K562 (cell line): ENCODE data around the gene EMP2. TPM values are rescaled to one million over a fixed set of nuclear protein-coding genes. Genes with fewer than 3 reads are reported as not detected.

Experiments
- CTBP1 ChIP-seq: fragments of 450-650 bp; IDR thresholded peaks from 2 replicates; pipeline ENCODE4 v1.6.1; 2016; ENCODE audit warnings: borderline replicate concordance
- ELF4 ChIP-seq: fragments of 450-650 bp; formaldehyde crosslinking; IDR thresholded peaks from 2 replicates; pipeline ENCODE4 v1.4.0; 2022; ENCODE audit warnings: missing genetic modification characterization
- HDAC3 ChIP-seq: fragments of 450-650 bp; IDR thresholded peaks from 2 replicates; pipeline ENCODE4 v1.6.1; 2018; ENCODE audit warnings: borderline replicate concordance, mild to moderate bottlenecking, moderate library complexity; ENCODE audit not compliant: partially characterized antibody
- HMGN3 ChIP-seq: IDR thresholded peaks from 2 replicates; pipeline ENCODE4 v1.6.1; 2011; ENCODE audit warnings: borderline replicate concordance, low read depth, mild to moderate bottlenecking, mixed read lengths, low read length; ENCODE audit not compliant: insufficient read length; ENCODE audit errors: extremely low read depth
- KLF1 ChIP-seq: fragments of 450-650 bp; IDR thresholded peaks from 2 replicates; pipeline ENCODE4 v1.6.1; 2016; ENCODE audit warnings: missing genetic modification characterization, missing compliant biosample characterization
- NFXL1 ChIP-seq: fragments of 450-650 bp; formaldehyde crosslinking; IDR thresholded peaks from 2 replicates; pipeline ENCODE4 v1.4.0; 2021; ENCODE audit warnings: mild to moderate bottlenecking
- RCOR1 ChIP-seq, 2 experiments: IDR thresholded peaks; 2 replicates each; pipeline ENCODE4 v1.6.1; 2012; ENCODE audit warnings: low read depth in 2 of 2, low read length in 2 of 2, borderline replicate concordance in 1 of 2, improper control_type of control experiment in 1 of 2
- SREBF1 ChIP-seq: fragments of 150-350 bp; IDR thresholded peaks from 2 replicates; pipeline ENCODE4 v1.6.1; 2014; ENCODE audit warnings: antibody characterized with exemption, low read depth, low read length, borderline replicate concordance
- TARDBP ChIP-seq: fragments of 450-650 bp; IDR thresholded peaks from 2 replicates; pipeline ENCODE4 v1.6.1; 2016
- TCF7 ChIP-seq: sonication (generic); IDR thresholded peaks from 2 replicates; pipeline ENCODE4 v1.6.1; 2016; ENCODE audit warnings: antibody characterized with exemption, borderline replicate concordance
- TOE1 ChIP-seq, 2 experiments: fragments of 450-650 bp in 1 of 2; sonication (generic) in 1 of 2; formaldehyde crosslinking in 1 of 2; IDR thresholded peaks; 2 replicates each; pipeline versions ENCODE4 v1.7.1 to v1.8.0; 2016 to 2022; ENCODE audit warnings: borderline replicate concordance in 2 of 2, mild to moderate bottlenecking in 2 of 2, antibody characterized with exemption in 1 of 2, inconsistent platforms in 1 of 2, low read depth in 1 of 2, missing genetic modification reagents in 1 of 2, moderate library complexity in 1 of 2
- XRCC3 ChIP-seq: fragments of 450-650 bp; IDR thresholded peaks from 2 replicates; pipeline ENCODE4 v1.6.1; 2017; ENCODE audit warnings: mild to moderate bottlenecking, moderate library complexity
- YY1 ChIP-seq, 3 experiments: IDR thresholded peaks; 2 replicates each; pipeline ENCODE4 v1.6.1; 2011; ENCODE audit warnings: low read length in 2 of 3, mild to moderate bottlenecking in 2 of 3, moderate library complexity in 2 of 3, borderline replicate concordance in 1 of 3, control low read depth in 1 of 3, low read depth in 1 of 3; ENCODE audit not compliant: insufficient read depth in 3 of 3, insufficient replicate concordance in 2 of 3, control insufficient read depth in 1 of 3, insufficient read length in 1 of 3; ENCODE audit errors: extremely low read depth in 1 of 3
- ZKSCAN1 ChIP-seq: fragments of 150-350 bp; IDR thresholded peaks from 2 replicates; pipeline ENCODE4 v1.6.1; 2016; ENCODE audit warnings: low read depth, low read length
- ZNF12 ChIP-seq: sonication (generic); formaldehyde crosslinking; IDR thresholded peaks from 2 replicates; pipeline ENCODE4 v1.4.0; 2020; ENCODE audit warnings: mild to moderate bottlenecking, missing genetic modification reagents
- polyA plus RNA-seq, 8 experiments: library from polyadenylated mRNA; depleted of rRNA in 4 of 8; stranded (reverse) in 5 of 8; unstranded in 3 of 8; fragments of >200 nt; fragmentation: Nextera tagmentation in 2 of 8; fragmentation: Illumina TruSeq in 1 of 8; extraction: Ambion mirVana in 2 of 8; extraction: Trizol in 1 of 8; gene quantifications; 2 replicates each; pipeline versions ENCODE4 v1.2.1 to v1.2.3, GENCODE V29; 2011 to 2014; ENCODE audit warnings: inconsistent platforms in 1 of 8, missing spikeins in 1 of 8
- total RNA-seq, 7 experiments: library from RNA; depleted of rRNA in 6 of 7; stranded (reverse); fragments of >200 nt in 6 of 7; fragmentation: Illumina TruSeq in 2 of 7; extraction: Trizol in 2 of 7; gene quantifications; 2 replicates each; pipeline versions ENCODE4 v1.2.1 to v1.2.3, GENCODE V29; 2011 to 2021; ENCODE audit warnings: low replicate concordance in 1 of 7
- TF ChIP-seq, protein P1 (sequence below): sonication (generic); formaldehyde crosslinking; IDR thresholded peaks from 2 replicates; pipeline ENCODE4 v1.8.0; 2022; ENCODE audit warnings: mild to moderate bottlenecking, missing genetic modification reagents
- TF ChIP-seq, protein P2 (sequence below): fragments of 450-650 bp; IDR thresholded peaks from one replicate; pipeline ENCODE4 v1.6.1; 2018; ENCODE audit warnings: mild to moderate bottlenecking, moderate library complexity; ENCODE audit not compliant: partially characterized antibody
- TF ChIP-seq, protein P3 (sequence below): fragments of 250-450 bp; sonication (Bioruptor Pico); IDR thresholded peaks from 2 replicates; pipeline ENCODE4 v1.4.0; 2020; ENCODE audit warnings: mild to moderate bottlenecking

Gene EMP2
- total and polyA plus RNA-seq, 9 of the 15 experiments (the other 6 are each of a cell fraction or from before 2014, with no cell fraction given): 0.73 to 6.2 (median 3.1) TPM

- TF ChIP-seq SREBF1 (no peak), RCOR1 (IDR thresholded peaks at IDR 0.05; ENCODE audit: borderline replicate concordance in 1 of 2, low read depth in 2 of 2, low read length in 2 of 2) (no peak), HMGN3 (peak; percentile 34), TARDBP (no peak), YY1 (IDR thresholded peaks at IDR 0.05; ENCODE audit: borderline replicate concordance in 1 of 3, control insufficient read depth in 1 of 3, extremely low read depth in 1 of 3, insufficient read depth in 3 of 3, insufficient read length in 1 of 3, insufficient replicate concordance in 2 of 3, low read depth in 1 of 3, low read length in 2 of 3) (no peak), ZKSCAN1 (no peak), NFXL1 (CRISPR knock-in tag) (no peak), KLF1 (tag) (0 out of 2 replicates have a peak, but pooled peaks have one; percentile 39), HDAC3 (no peak), TCF7 (no peak), CTBP1 (peak; percentile 8; the same call in 1 of the 2 replicates), ZNF12 (CRISPR knock-in tag) (no peak), XRCC3 (no peak), TOE1 (IDR thresholded peaks at IDR 0.05; ENCODE audit: borderline replicate concordance) (no peak), TOE1 (CRISPR knock-in tag; IDR thresholded peaks at IDR 0.05; ENCODE audit: borderline replicate concordance, low read depth) (no peak), ELF4 (no peak)
- TF ChIP-seq, protein P1, sequence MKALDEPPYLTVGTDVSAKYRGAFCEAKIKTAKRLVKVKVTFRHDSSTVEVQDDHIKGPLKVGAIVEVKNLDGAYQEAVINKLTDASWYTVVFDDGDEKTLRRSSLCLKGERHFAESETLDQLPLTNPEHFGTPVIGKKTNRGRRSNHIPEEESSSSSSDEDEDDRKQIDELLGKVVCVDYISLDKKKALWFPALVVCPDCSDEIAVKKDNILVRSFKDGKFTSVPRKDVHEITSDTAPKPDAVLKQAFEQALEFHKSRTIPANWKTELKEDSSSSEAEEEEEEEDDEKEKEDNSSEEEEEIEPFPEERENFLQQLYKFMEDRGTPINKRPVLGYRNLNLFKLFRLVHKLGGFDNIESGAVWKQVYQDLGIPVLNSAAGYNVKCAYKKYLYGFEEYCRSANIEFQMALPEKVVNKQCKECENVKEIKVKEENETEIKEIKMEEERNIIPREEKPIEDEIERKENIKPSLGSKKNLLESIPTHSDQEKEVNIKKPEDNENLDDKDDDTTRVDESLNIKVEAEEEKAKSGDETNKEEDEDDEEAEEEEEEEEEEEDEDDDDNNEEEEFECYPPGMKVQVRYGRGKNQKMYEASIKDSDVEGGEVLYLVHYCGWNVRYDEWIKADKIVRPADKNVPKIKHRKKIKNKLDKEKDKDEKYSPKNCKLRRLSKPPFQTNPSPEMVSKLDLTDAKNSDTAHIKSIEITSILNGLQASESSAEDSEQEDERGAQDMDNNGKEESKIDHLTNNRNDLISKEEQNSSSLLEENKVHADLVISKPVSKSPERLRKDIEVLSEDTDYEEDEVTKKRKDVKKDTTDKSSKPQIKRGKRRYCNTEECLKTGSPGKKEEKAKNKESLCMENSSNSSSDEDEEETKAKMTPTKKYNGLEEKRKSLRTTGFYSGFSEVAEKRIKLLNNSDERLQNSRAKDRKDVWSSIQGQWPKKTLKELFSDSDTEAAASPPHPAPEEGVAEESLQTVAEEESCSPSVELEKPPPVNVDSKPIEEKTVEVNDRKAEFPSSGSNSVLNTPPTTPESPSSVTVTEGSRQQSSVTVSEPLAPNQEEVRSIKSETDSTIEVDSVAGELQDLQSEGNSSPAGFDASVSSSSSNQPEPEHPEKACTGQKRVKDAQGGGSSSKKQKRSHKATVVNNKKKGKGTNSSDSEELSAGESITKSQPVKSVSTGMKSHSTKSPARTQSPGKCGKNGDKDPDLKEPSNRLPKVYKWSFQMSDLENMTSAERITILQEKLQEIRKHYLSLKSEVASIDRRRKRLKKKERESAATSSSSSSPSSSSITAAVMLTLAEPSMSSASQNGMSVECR (CRISPR knock-in tag): no peak
- TF ChIP-seq, protein P2, sequence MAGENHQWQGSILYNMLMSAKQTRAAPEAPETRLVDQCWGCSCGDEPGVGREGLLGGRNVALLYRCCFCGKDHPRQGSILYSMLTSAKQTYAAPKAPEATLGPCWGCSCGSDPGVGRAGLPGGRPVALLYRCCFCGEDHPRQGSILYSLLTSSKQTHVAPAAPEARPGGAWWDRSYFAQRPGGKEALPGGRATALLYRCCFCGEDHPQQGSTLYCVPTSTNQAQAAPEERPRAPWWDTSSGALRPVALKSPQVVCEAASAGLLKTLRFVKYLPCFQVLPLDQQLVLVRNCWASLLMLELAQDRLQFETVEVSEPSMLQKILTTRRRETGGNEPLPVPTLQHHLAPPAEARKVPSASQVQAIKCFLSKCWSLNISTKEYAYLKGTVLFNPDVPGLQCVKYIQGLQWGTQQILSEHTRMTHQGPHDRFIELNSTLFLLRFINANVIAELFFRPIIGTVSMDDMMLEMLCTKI: no peak
- TF ChIP-seq, protein P3, sequence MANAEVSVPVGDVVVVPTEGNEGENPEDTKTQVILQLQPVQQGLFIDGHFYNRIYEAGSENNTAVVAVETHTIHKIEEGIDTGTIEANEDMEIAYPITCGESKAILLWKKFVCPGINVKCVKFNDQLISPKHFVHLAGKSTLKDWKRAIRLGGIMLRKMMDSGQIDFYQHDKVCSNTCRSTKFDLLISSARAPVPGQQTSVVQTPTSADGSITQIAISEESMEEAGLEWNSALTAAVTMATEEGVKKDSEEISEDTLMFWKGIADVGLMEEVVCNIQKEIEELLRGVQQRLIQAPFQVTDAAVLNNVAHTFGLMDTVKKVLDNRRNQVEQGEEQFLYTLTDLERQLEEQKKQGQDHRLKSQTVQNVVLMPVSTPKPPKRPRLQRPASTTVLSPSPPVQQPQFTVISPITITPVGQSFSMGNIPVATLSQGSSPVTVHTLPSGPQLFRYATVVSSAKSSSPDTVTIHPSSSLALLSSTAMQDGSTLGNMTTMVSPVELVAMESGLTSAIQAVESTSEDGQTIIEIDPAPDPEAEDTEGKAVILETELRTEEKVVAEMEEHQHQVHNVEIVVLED (CRISPR knock-in tag): no peak
These were observed at the start of gene EMP2 (continued) for GRCh38 chr16:10579965-10580882.
